HFFc6 (cell line): Measurements from ENCODE around the gene ZNF436. TPM values are rescaled to one million over a fixed set of nuclear protein-coding genes. Genes with fewer than 3 reads are reported as not detected.

Experiments
- DNase-seq: peaks from one replicate; pipeline ENCODE4 v3.0.0-alpha.2; 2018
- H3K27ac Mint-ChIP-seq: 2 replicates; pipeline ENCODE4 v1.8.0; 2020; ENCODE audit warnings: mild to moderate bottlenecking, mixed read lengths
- H3K27me3 Mint-ChIP-seq: 2 replicates; pipeline ENCODE4 v1.8.0; 2021; ENCODE audit warnings: mild to moderate bottlenecking, moderate library complexity, mixed read lengths; ENCODE audit not compliant: insufficient read depth
- H3K36me3 Mint-ChIP-seq: 2 replicates; pipeline ENCODE4 v1.8.0; 2021; ENCODE audit warnings: low read depth, mixed read lengths
- H3K4me1 Mint-ChIP-seq: 2 replicates; pipeline ENCODE4 v1.8.0; 2020; ENCODE audit warnings: low read depth, mixed read lengths
- H3K4me3 Mint-ChIP-seq: 2 replicates; pipeline ENCODE4 v1.8.0; 2020; ENCODE audit warnings: mild to moderate bottlenecking, moderate library complexity, mixed read lengths
- H3K9me3 Mint-ChIP-seq: 2 replicates; pipeline ENCODE4 v1.8.0; 2020; ENCODE audit warnings: mild to moderate bottlenecking, mixed read lengths
- total RNA-seq, 6 experiments: library from RNA; stranded (reverse); fragmentation: NEBNext Ultra II Directional; extraction: Animal tissue kit (Norgen Biotek cat#: 25700); gene quantifications; 2 replicates in 1 of 6; 3 replicates in 5 of 6; pipeline ENCODE4 v1.2.3, GENCODE V29; 2021
- TF ChIP-seq, protein P1 (sequence below): fragments of 200-600 bp; sonication (generic); IDR thresholded peaks from 2 replicates; pipeline ENCODE4 v1.5.0; 2021; ENCODE audit warnings: antibody characterized with exemption, mild to moderate bottlenecking

ZNF436 gene
- total RNA-seq, 6 experiments from 2014 or later = 7.3 to 9.9 (median 8.8) TPM

DNA sequence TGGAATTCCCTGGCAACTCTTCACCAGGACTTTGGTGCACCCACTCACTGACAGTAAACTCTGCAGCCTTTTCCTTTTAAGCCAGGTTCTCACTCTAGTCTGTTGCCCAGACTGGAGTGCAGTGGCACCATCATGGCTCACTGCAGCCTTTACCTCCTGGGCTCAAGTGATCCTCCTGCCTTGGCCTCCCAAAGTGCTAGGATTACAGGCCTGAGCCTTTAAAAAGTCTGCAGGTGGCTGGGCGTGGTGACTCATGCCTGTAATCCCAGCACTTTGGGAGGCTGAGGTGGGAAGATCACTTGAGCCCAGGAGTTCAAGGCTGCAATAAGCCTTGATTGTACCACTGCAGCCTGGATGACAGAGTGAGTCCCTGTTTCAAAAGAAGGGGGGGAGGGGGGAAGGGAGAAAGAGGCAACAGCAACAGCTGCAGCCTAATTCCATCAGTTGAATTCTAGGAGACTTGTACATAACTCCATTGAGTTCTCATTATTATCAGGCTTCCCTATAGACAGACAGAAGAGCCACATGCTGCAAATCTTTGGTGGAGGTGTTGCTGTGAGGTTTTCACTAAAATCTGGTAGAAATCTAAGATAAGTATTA lies 17.4 kb downstream of the ZNF436 start:
- no peaks in the 10 kb centered on the region for H3K4me1 Mint-ChIP-seq
- H3K4me3 Mint-ChIP-seq = no peak overlapping the region
- no peak overlapping the region for H3K27ac Mint-ChIP-seq
- H3K9me3 Mint-ChIP-seq = no peaks in the 10 kb centered on the region
- TF ChIP-seq, protein P1, sequence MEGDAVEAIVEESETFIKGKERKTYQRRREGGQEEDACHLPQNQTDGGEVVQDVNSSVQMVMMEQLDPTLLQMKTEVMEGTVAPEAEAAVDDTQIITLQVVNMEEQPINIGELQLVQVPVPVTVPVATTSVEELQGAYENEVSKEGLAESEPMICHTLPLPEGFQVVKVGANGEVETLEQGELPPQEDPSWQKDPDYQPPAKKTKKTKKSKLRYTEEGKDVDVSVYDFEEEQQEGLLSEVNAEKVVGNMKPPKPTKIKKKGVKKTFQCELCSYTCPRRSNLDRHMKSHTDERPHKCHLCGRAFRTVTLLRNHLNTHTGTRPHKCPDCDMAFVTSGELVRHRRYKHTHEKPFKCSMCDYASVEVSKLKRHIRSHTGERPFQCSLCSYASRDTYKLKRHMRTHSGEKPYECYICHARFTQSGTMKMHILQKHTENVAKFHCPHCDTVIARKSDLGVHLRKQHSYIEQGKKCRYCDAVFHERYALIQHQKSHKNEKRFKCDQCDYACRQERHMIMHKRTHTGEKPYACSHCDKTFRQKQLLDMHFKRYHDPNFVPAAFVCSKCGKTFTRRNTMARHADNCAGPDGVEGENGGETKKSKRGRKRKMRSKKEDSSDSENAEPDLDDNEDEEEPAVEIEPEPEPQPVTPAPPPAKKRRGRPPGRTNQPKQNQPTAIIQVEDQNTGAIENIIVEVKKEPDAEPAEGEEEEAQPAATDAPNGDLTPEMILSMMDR = no peak
- H3K36me3 Mint-ChIP-seq = peaks cover 10% of the 10 kb centered on the region; the same call in 1 of the 2 replicates
- no peaks in the 10 kb centered on the region; the same call in none of the 2 replicates for H3K27me3 Mint-ChIP-seq
- no peak for DNase-seq

DNA sequence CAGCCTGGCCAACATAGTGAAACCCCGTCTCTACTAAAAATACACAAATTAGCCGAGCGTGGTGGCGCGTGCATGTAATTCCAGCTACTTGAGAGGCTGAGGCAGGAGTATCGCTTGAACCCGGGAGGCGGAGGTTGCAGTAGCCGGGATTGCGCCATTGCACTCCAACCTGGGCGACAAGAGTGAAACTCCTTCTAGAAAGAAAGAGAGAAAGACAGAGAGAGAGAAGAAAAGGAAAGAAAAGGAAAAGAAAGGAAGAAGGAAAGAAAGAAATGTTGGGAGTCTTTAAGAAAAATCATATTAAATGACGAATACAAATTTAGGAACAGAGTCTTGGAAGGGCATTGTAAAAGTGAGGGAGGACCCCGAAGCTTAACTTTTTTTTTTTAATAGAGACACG lies 23.7 kb downstream of the ZNF436 start:
- Mint-ChIP-seq H3K27ac (peak overlapping the region; percentile 43), H3K27me3 (no peaks in the 10 kb centered on the region; the same call in none of the 2 replicates), H3K4me1 (peaks cover 26% of the 10 kb centered on the region), H3K9me3 (no peaks in the 10 kb centered on the region), H3K36me3 (peaks cover 17% of the 10 kb centered on the region), H3K4me3 (no peak overlapping the region)
- no peak for DNase-seq
- TF ChIP-seq, protein P1 = no peak

DNA sequence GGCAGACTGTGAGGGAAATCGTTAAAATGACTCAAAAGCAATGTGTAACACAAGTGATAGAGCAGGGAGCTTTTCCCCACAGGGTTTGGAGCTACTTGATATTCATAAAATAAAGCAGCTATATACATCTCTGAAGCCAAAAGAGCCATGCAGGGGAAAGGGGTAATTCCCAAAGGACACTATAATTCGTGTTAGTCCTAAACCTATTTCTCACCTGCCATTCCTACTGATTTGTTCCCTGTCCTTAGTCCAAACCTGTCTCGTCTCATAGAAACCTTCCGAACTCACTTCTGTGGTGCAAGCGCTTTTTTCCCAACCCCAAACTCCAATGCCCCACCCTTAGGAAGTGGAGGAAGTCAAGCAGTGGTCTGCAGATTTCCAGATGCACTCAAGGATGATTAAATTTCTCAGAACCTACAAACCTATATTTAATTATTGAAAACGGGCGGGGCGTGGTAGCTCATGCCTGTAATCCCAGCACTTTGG lies 24.6 kb downstream of the ZNF436 start:
- TF ChIP-seq, protein P1 = no peak
- Mint-ChIP-seq H3K27ac (peak overlapping the region; percentile 99), H3K27me3 (no peaks in the 10 kb centered on the region; the same call in none of the 2 replicates), H3K36me3 (peaks cover 17% of the 10 kb centered on the region), H3K9me3 (no peaks in the 10 kb centered on the region), H3K4me3 (peak overlapping the region; percentile 95), H3K4me1 (peaks cover 35% of the 10 kb centered on the region)
- no peak for DNase-seq

DNA sequence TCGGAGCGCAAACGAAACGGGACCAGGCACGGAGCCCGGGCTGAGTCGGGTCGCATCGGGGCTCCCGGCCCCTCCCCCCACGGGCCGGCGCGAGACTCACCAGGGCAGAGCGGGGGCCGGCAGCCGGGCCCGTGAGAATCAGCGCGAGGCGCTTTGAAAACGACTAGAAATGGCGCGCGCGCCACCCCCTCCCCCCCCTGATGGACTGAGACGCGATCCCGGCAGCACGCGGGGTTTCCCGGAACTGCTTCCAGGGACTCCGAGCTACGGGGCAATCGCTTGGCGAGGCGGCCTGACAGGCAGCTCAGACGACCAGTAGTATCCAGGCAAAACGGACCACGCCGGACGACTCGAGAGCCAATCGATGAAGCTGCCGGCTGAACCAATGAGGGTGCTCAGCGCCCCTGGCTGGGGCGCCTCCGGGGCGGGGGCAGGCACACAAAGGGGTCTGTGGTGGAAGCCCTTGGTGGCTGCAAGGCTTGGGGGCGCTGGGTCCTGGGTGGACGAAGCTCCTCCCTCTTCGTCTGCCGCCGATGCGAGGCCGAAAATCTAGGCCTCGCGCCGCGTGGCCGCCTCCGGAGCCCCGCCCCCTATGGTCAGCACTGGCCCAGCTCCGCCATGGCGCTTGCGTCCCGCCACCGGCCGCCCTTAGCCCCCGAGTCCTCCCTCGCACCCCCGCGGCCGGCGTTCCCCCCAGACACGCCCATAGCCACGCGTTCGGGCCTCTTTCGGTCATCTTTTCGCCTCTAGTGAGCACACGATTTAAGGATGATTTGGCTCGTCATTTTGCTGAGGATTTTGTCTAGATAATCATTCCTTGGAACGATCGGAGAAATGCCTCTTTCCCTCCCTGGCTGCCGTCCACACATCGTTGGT lies 25.3 kb downstream of the ZNF436 start, which contains the start of gene HNRNPR:
Gene HNRNPR, minus strand, starts transcription at position 174 of the 876 bp plus-strand sequence. CDS start 3,276 bp downstream, outside the sequence.
- H3K4me3 Mint-ChIP-seq = peak within 1 kb of the TSS; percentile 95
- DNase-seq = peak; percentile 100
- peaks cover 22% of the 10 kb centered on the region for H3K36me3 Mint-ChIP-seq
- TF ChIP-seq, protein P1 = peak; percentile 30; the same call in 1 of the 2 replicates
- peaks cover 42% of the 10 kb centered on the region for H3K4me1 Mint-ChIP-seq
- no peaks in the 10 kb centered on the region; the same call in none of the 2 replicates for H3K27me3 Mint-ChIP-seq
- no peaks in the 10 kb centered on the region for H3K9me3 Mint-ChIP-seq
- H3K27ac Mint-ChIP-seq = peak within 1 kb of the TSS; percentile 99

DNA sequence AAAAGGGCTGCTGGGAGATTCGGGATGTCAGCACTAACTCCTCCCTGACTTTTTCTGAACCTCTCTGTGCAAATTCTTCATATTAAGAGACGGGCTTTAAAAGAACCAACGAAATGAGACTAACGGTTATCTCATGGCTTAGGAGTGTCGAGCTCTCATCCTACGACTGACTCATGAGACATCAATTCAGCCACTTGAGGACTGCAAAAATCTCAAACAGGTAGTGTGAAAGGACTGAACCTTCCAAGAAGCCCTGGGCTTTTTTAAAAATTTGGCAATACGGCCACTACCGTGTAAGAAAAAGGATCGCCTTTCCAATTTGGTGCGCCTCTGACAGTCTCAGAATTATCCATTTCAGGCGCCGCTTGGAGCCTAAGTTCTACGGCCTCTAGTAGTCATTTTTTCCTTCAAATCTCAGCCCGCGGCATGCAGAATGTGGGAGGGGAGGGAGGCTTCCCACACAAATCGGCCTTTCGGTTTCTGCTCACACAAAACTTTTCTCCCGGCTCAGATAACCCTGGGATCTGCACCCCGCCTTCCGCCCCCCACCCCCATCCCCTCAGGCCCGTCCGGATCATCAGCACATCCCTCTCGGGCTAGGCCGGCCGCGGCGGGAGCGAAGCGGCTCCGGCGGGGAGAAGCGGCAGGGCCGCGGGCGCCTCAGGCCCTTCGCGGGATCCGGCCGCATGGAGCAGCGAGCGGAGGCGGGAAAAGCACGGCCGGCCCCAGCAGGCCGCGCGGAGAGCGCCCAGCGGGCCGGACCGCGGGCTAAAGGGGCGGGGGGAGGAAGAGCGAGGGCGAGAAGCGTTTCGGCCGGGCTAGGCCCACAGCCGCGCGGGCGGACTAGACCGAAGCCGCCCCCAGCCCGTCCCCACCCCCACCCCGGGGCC lies 26.2 kb downstream of the ZNF436 start:
- DNase-seq = peak; percentile 80
- peaks cover 49% of the 10 kb centered on the region for H3K4me1 Mint-ChIP-seq
- no peaks in the 10 kb centered on the region; the same call in none of the 2 replicates for H3K27me3 Mint-ChIP-seq
- TF ChIP-seq, protein P1 = no peak
- H3K9me3 Mint-ChIP-seq = no peaks in the 10 kb centered on the region
- peak overlapping the region; percentile 95 for H3K4me3 Mint-ChIP-seq
- H3K36me3 Mint-ChIP-seq = peaks cover 27% of the 10 kb centered on the region
- H3K27ac Mint-ChIP-seq = peak overlapping the region; percentile 96
